RWPE1 (cell line): Measurements from ENCODE around the gene NKX6-2.
"Not testable (repeated sequence)": the region's sequence is repeated elsewhere in the genome, so short reads cannot be mapped to it uniquely, and the experiment has no call there.

Experiments
- CTCF ChIA-PET: fragments of 350-600 bp; sonication (Branson Sonifier 250); formaldehyde crosslinking; extraction: SDS; loops from one replicate; lab custom pipeline; 2021; lab: Yijun Ruan, JAX
- POLR2A ChIA-PET: fragments of 400-600 bp; formaldehyde crosslinking; extraction: SDS; loops from one replicate; lab custom pipeline; 2020; ENCODE audit warnings: antibody characterized with exemption; ENCODE audit not compliant: low non-redundant PET; lab: Yijun Ruan, JAX
- DNase-seq: peaks from one replicate; pipeline ENCODE4 v3.0.0; 2012; ENCODE audit warnings: low spot score
- H3K27ac ChIP-seq: fragments of 450-650 bp; 2 replicates; pipeline ENCODE4 v1.5.1; 2017
- CTCF ChIP-seq: fragments of 450-650 bp; conservative IDR thresholded peaks from 2 replicates; pipeline ENCODE4 v1.5.1; 2017; ENCODE audit warnings: low read depth, mild to moderate bottlenecking

The NKX6-2 gene

DNA sequence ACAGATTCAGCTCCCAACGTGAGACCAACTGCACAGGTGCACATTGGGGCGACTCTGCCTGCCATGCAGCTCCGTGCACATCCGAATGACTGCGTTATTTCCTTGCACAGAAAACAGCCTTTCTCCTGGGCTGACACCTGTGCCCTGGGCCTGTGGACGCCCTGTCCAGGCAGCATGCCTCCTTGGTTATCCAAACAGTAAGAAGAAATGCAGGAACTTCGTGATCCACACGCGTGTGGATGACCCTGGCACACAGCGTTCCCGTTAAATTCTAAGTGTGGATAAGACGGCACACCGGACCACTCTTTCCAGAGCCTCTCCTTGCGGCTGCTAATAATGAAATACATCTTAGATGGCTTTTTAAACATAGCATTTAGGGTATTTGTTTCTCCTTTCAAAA, 39.6 kb downstream of the NKX6-2 start:
- H3K27ac ChIP-seq = no peak overlapping the region
- no peak for TF ChIP-seq CTCF
- ChIA-PET POLR2A (no interaction called here), CTCF (no interaction called here)
- no peak for DNase-seq

GRCh38 chr10:132745971-132746370, 40.0 kb downstream of the NKX6-2 start:
- H3K27ac ChIP-seq = no peak overlapping the region
- TF ChIP-seq CTCF = no peak
- ChIA-PET POLR2A (no interaction called here), CTCF (no interaction called here)
- no peak for DNase-seq

DNA sequence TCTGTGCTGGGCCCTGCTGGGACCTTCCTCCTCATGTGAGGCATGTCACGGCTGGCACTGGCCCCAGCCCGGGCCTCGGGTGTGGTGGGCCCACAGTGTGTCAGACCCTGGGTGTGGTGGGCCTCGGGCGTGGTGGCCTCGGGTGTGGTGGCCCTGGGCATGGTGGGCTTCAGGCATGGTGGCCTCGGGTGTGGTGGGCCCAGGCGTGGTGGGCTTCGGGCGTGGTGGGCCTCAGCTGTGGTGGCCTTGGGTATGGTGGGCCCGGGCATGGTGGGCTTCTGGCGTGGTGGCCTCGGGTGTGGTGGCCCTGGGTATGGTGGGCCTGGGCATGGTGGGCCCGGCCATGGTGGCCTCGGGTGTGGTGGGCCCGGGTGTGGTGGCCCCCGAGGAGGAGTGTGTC, 40.4 kb downstream of the NKX6-2 start:
- CTCF ChIA-PET = no interaction called here
- TF ChIP-seq CTCF = no peak
- no peak overlapping the region for H3K27ac ChIP-seq
- POLR2A ChIA-PET = no interaction called here
- DNase-seq = no peak

DNA sequence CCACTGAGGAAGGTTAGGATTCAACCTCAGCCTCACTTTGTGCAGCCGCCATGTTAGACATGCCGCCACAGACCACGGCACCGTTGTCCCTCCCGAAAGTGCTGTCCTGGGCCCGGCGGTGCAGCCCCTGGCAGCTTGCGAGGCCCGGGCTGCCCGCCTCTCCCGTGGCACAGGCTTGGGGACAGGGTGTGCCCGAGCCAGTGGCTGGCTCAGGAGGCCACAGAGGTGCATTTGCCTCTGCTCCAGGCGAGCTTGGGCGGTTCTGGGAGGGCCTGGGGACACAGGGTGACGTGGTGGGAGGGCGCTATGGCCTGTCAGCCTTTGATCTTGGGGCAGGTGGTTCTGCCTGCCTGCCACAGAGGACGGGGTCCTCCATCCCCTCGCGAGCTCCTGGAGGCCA, 41.1 kb downstream of the NKX6-2 start:
- ChIA-PET CTCF (no interaction called here), POLR2A (no interaction called here)
- H3K27ac ChIP-seq = no peak overlapping the region
- DNase-seq = no peak
- no peak for TF ChIP-seq CTCF

DNA sequence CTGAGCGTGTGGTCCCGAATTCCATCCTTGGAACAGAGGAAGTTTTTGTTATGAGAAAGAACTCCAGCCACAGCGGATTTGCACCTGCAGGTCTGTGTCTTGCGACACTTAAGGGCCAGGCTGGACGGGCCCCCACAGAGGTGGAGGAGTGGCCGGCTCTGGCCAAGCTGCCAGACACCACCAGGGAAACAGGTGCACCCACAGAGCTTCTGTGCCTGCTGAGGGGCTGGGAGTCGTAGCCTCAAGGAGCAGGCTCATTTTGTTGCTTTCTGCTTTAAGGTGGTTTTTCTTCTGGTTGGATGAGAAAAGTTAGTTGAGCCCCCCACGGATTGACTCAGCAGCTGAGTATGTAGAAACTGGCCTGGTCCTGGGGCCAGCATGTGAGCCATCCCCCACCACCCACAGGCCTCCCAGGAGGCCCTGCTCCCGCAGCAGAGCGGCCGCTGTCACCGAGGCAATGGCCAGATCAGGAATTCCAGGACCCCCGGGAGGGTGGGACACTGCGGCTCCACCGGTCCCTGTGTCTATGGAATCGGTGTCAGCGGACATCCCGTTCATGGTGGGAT, 41.9 kb downstream of the NKX6-2 start:
- POLR2A ChIA-PET = no interaction called here
- no peak for TF ChIP-seq CTCF
- CTCF ChIA-PET = no interaction called here
- no peak overlapping the region for H3K27ac ChIP-seq
- no peak for DNase-seq

DNA sequence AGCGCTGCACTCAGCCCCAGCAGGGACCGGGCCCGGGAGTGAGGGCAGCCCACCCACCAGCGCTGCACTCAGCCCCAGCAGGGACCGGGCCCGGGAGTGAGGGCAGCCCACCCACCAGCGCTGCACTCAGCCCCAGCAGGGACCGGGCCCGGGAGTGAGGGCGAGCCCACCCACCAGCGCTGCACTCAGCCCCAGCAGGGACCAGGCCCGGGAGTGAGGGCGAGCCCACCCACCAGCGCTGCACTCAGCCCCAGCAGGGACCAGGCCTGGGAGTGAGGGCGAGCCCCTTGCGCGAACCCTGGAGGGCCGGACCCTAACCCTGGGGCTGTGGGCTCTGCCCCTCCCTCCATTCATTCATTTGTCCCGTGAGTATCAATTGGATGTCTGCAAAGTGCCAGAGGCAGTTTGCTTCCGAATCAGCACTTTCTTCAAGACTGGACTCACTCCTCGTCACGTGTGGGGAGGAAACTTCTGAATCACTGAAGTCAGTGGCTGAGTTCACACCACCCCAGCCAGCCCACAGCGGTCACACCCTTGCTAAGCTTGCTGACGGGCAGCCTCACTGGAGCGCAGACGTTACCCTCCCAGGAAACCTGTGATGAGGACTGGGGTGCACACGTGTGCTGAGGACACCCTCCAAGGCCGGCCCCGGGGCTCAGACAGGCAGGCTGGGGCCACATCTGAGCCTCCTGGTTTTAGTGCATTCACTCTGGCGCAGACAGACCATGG, 42.6 kb downstream of the NKX6-2 start:
- H3K27ac ChIP-seq, POLR2A ChIA-PET, CTCF ChIA-PET: not testable (repeated sequence)
- DNase-seq = peak; percentile 26

GRCh38 chr10:132742837-132743194, 43.1 kb downstream of the NKX6-2 start:
- DNase-seq = no peak
- ChIA-PET POLR2A (no interaction called here), CTCF (no interaction called here)
- TF ChIP-seq CTCF = no peak
- no peak overlapping the region for H3K27ac ChIP-seq
